HepG2 (cell line): ENCODE measurements around the gene EVL. TPM values are rescaled to one million over a fixed set of nuclear protein-coding genes. Genes with fewer than 3 reads are reported as not detected.

Source experiments
- ATAC-seq: fragments of 200-7000 bp; cut with Tn5 transposase; 3 replicates; pipeline ENCODE4 v1.9.1; 2020; ENCODE audit warnings: mild to moderate bottlenecking, moderate library complexity
- BruUV-seq: library from RNA; stranded (reverse); fragments of 400-500 nt; replicated peaks from 2 replicates; lab custom pipeline; 2021; lab: Mats Ljungman, UMichigan
- CTCF ChIA-PET: fragments of 300-600 bp; formaldehyde crosslinking; extraction: SDS; loops from one replicate; lab custom pipeline; 2021; ENCODE audit warnings: low total read pairs, inconsistent platforms, low intra/inter-chr PET ratio; lab: Yijun Ruan, JAX
- POLR2A ChIA-PET: fragments of 350-600 bp; sonication (Branson Sonifier 250); formaldehyde crosslinking; loops from one replicate; lab custom pipeline; 2020; ENCODE audit warnings: antibody characterized with exemption, inconsistent platforms; lab: Yijun Ruan, JAX
- DNase-seq: peaks from one replicate; pipeline ENCODE4 v3.0.0-alpha.2; 2015; ENCODE audit warnings: low spot score
- FAIRE-seq: peaks from 3 replicates; lab custom pipeline; 2011; peaks lifted over from hg19 to GRCh38; lab: Jason Lieb, UNC
- H2AFZ ChIP-seq: one replicate; pipeline ENCODE4 v1.6.1; 2011; ENCODE audit warnings: low read length, inconsistent platforms
- H3K27ac ChIP-seq: fragments of 300-600 bp; 3 replicates; pipeline ENCODE4 v1.8.0; 2011; ENCODE audit warnings: mixed run types, mild to moderate bottlenecking, mixed read lengths, low read length, inconsistent platforms; ENCODE audit not compliant: insufficient read depth; ENCODE audit errors: extremely low read length
- H3K27me3 ChIP-seq, 2 experiments: fragments of 200-600 bp in 1 of 2; 2 replicates in 1 of 2; 3 replicates in 1 of 2; pipeline versions ENCODE4 v1.6.0 to v1.8.0; 2011; ENCODE audit warnings: low read length in 2 of 2, mild to moderate bottlenecking in 2 of 2, moderate library complexity in 2 of 2, inconsistent platforms in 1 of 2; ENCODE audit not compliant: insufficient read depth in 2 of 2, control insufficient read depth in 1 of 2
- H3K36me3 ChIP-seq, 2 experiments: fragments of 200-600 bp in 1 of 2; replicated peaks in 1 of 2; 2 replicates in 1 of 2; 3 replicates in 1 of 2; pipeline versions ENCODE4 v1.5.1 to v1.8.0; 2011; ENCODE audit warnings: low read length in 2 of 2, inconsistent platforms in 1 of 2; ENCODE audit not compliant: insufficient read depth in 2 of 2, control insufficient read depth in 1 of 2
- H3K4me1 ChIP-seq: 2 replicates; pipeline ENCODE4 v1.5.1; 2012; ENCODE audit warnings: low read length, inconsistent platforms; ENCODE audit not compliant: insufficient read depth
- H3K4me2 ChIP-seq: 2 replicates; pipeline ENCODE4 v1.6.0; 2011; ENCODE audit warnings: low read depth, low read length, inconsistent platforms
- H3K4me3 ChIP-seq, 3 experiments: fragments of 200-600 bp in 1 of 3; sonication (generic), shearing (Covaris generic) in 1 of 3; replicated peaks in 1 of 3; 2 replicates each; pipeline ENCODE4 v1.5.1; 2011 to 2016; ENCODE audit warnings: low read length in 3 of 3, inconsistent platforms in 2 of 3, low read depth in 2 of 3, mild to moderate bottlenecking in 2 of 3, control low read depth in 1 of 3, mixed read lengths in 1 of 3; ENCODE audit not compliant: insufficient read depth in 1 of 3
- H3K79me2 ChIP-seq: one replicate; pipeline ENCODE4 v1.6.1; 2011; ENCODE audit warnings: low read length, inconsistent platforms; ENCODE audit not compliant: insufficient read depth
- H3K9ac ChIP-seq: 2 replicates; pipeline ENCODE4 v1.6.0; 2011; ENCODE audit warnings: mild to moderate bottlenecking, low read depth, low read length, inconsistent platforms; ENCODE audit not compliant: insufficient read depth
- H3K9me3 ChIP-seq: 2 replicates; pipeline ENCODE4 v1.5.1; 2012; ENCODE audit warnings: mild to moderate bottlenecking, low read length
- H4K20me1 ChIP-seq: 2 replicates; pipeline ENCODE4 v1.6.0; 2011; ENCODE audit warnings: inconsistent platforms, mild to moderate bottlenecking, low read length, moderate library complexity; ENCODE audit not compliant: insufficient read depth
- AGO2 ChIP-seq: fragments of 200-400 bp; formaldehyde crosslinking; optimal IDR thresholded peaks from 2 replicates; pipeline ENCODE3; 2017; ENCODE audit warnings: mild to moderate bottlenecking, low read depth, low read length, moderate library complexity
- MAF1 ChIP-seq: sonication (generic); formaldehyde crosslinking; IDR thresholded peaks from 2 replicates; pipeline ENCODE4 v1.5.0; 2020; ENCODE audit warnings: missing genetic modification reagents, borderline replicate concordance
- NFATC3 ChIP-seq: sonication (generic); formaldehyde crosslinking; IDR thresholded peaks from 2 replicates; pipeline ENCODE4 v1.5.1; 2020; ENCODE audit warnings: mild to moderate bottlenecking, missing genetic modification reagents
- ZNF138 ChIP-seq: sonication (generic); formaldehyde crosslinking; IDR thresholded peaks from 2 replicates; pipeline ENCODE4 v1.5.0; 2020; ENCODE audit warnings: mild to moderate bottlenecking, low read depth, missing genetic modification reagents
- ZNF432 ChIP-seq: sonication (generic); formaldehyde crosslinking; IDR thresholded peaks from 2 replicates; pipeline ENCODE4 v1.5.0; 2020; ENCODE audit warnings: missing genetic modification reagents, mild to moderate bottlenecking, borderline replicate concordance
- ZNF577 ChIP-seq: sonication (generic); formaldehyde crosslinking; IDR thresholded peaks from 2 replicates; pipeline ENCODE4 v1.4.0; 2020; ENCODE audit warnings: mild to moderate bottlenecking, low read depth, missing genetic modification reagents, borderline replicate concordance
- WGBS: methylation state at CpG from one replicate; pipeline ENCODE4 v1.1.6; 2017; ENCODE audit warnings: low lambda C conversion rate; 5-methylcytosine and 5-hydroxymethylcytosine counted together
- in situ Hi-C: cut with HindIII; loops from 2 replicates; pipeline ENCODE4 v1.10.0; 2017; ENCODE audit warnings: low pct_unique_long_range_greater_than_20kb; ENCODE audit not compliant: extremely low pct_ligation_motif_present
- intact Hi-C: fragments of 100-400 bp; cut with micrococcal nuclease; formaldehyde crosslinking; loops from one replicate; pipeline ENCODE4 v1.10.0; 2022; ENCODE audit not compliant: unreplicated experiment
- polyA plus RNA-seq, 8 experiments: library from polyadenylated mRNA; depleted of rRNA in 3 of 8; stranded (reverse) in 7 of 8; unstranded in 1 of 8; fragments of >200 nt; fragmentation: Illumina TruSeq in 4 of 8; extraction: Trizol in 4 of 8; gene quantifications; 2 replicates each; pipeline versions ENCODE4 v1.2.1 to v1.2.3, GENCODE V29; 2011 to 2016; ENCODE audit warnings: low read depth in 4 of 8, missing spikeins in 1 of 8, mixed read lengths in 1 of 8; ENCODE audit not compliant: insufficient read depth in 1 of 8
- total RNA-seq, 5 experiments: library from RNA; depleted of rRNA; stranded (reverse); fragments of >200 nt; fragmentation: Illumina TruSeq; extraction: Trizol; gene quantifications; 2 replicates each; pipeline ENCODE4 v1.2.3, GENCODE V29; 2016; ENCODE audit warnings: low read depth in 1 of 5
- TF ChIP-seq, protein P1 (sequence below): sonication (generic); formaldehyde crosslinking; IDR thresholded peaks from 2 replicates; pipeline ENCODE4 v1.9.0; 2021; ENCODE audit warnings: mild to moderate bottlenecking, missing genetic modification reagents

EVL gene
- total and polyA plus RNA-seq, 2 of the 13 experiments (the other 11 are each of a cell fraction or from before 2014, with no cell fraction given): 15.1 to 31.2 TPM

DNA sequence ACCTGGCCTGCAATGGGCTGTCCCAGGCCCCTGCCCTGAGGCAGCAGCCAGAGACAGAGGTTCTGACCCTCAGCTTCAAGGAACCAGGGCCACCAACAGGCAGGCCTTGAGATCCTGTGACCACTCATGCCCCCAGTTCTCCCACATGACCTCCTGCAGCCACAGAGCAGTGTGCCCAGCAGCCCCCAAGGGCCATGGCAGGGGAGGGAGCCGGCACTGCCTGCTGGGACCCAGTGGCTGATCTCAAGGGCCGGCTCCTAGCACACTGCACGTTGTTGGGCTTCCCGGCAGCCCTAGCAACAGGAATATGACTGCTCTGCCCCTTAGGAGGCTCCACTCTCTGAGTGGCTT is 79.4 kb downstream of the EVL start:
- peak; percentile 18 for FAIRE-seq
- Histone ChIP-seq H3K79me2 (no peaks in the 10 kb centered on the region), H3K27me3 (no peaks in the 10 kb centered on the region), H3K4me3 (peak overlapping the region in 1 of 3 experiments; percentile 64; a peak in 1 of 6 replicates), H3K9ac (peak overlapping the region; percentile 75), H3K9me3 (no peaks in the 10 kb centered on the region), H2AFZ (no peak overlapping the region), H3K27ac (peak overlapping the region; percentile 97), H4K20me1 (no peaks in the 10 kb centered on the region), H3K4me2 (peak overlapping the region; percentile 88), H3K4me1 (peaks cover 68% of the 10 kb centered on the region), H3K36me3 (no peaks in the 10 kb centered on the region)
- intact Hi-C loops: no loop called here
- WGBS: 27% methylated on average over 3 of the region's 4 CpGs
- DNase-seq: peak; percentile 27
- TF ChIP-seq, protein P1, sequence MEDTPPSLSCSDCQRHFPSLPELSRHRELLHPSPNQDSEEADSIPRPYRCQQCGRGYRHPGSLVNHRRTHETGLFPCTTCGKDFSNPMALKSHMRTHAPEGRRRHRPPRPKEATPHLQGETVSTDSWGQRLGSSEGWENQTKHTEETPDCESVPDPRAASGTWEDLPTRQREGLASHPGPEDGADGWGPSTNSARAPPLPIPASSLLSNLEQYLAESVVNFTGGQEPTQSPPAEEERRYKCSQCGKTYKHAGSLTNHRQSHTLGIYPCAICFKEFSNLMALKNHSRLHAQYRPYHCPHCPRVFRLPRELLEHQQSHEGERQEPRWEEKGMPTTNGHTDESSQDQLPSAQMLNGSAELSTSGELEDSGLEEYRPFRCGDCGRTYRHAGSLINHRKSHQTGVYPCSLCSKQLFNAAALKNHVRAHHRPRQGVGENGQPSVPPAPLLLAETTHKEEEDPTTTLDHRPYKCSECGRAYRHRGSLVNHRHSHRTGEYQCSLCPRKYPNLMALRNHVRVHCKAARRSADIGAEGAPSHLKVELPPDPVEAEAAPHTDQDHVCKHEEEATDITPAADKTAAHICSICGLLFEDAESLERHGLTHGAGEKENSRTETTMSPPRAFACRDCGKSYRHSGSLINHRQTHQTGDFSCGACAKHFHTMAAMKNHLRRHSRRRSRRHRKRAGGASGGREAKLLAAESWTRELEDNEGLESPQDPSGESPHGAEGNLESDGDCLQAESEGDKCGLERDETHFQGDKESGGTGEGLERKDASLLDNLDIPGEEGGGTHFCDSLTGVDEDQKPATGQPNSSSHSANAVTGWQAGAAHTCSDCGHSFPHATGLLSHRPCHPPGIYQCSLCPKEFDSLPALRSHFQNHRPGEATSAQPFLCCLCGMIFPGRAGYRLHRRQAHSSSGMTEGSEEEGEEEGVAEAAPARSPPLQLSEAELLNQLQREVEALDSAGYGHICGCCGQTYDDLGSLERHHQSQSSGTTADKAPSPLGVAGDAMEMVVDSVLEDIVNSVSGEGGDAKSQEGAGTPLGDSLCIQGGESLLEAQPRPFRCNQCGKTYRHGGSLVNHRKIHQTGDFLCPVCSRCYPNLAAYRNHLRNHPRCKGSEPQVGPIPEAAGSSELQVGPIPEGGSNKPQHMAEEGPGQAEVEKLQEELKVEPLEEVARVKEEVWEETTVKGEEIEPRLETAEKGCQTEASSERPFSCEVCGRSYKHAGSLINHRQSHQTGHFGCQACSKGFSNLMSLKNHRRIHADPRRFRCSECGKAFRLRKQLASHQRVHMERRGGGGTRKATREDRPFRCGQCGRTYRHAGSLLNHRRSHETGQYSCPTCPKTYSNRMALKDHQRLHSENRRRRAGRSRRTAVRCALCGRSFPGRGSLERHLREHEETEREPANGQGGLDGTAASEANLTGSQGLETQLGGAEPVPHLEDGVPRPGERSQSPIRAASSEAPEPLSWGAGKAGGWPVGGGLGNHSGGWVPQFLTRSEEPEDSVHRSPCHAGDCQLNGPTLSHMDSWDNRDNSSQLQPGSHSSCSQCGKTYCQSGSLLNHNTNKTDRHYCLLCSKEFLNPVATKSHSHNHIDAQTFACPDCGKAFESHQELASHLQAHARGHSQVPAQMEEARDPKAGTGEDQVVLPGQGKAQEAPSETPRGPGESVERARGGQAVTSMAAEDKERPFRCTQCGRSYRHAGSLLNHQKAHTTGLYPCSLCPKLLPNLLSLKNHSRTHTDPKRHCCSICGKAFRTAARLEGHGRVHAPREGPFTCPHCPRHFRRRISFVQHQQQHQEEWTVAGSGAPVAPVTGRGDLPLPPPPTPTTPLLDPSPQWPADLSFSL: 0 out of 2 replicates have a peak, but pooled peaks have one; percentile 52
- TF ChIP-seq NFATC3 (CRISPR knock-in tag): 0 out of 2 replicates have a peak, but pooled peaks have one; percentile 18
- TF ChIP-seq MAF1 (CRISPR knock-in tag): 0 out of 2 replicates have a peak, but pooled peaks have one; percentile 21
- no peak for TF ChIP-seq ZNF432 (CRISPR knock-in tag)
- peak; percentile 63 for TF ChIP-seq AGO2
- TF ChIP-seq ZNF577 (CRISPR knock-in tag): no peak
- 0 out of 2 replicates have a peak, but pooled peaks have one; percentile 1 for TF ChIP-seq ZNF138 (CRISPR knock-in tag)
- POLR2A ChIA-PET: interaction anchor here (1.8 to 3.3 kb wide), 2 partner anchors 11 to 48 kb away, joined by 10 to 33 read pairs; no protein-coding TSS in a partner anchor
- in situ Hi-C loops: loop anchor here (5.0 kb wide), 1 partner anchor 48 kb away; no protein-coding TSS in a partner anchor
- CTCF ChIA-PET: no interaction called here
- no TSS peak for BruUV-seq
- ATAC-seq: no peak; the same call in 2 of the 3 replicates
